Measurements from ENCODE around the gene POTEM.
"Not testable (repeated sequence)": the region's sequence is repeated elsewhere in the genome, so short reads cannot be mapped to it uniquely, and the experiment has no call there.

Gene POTEM

GRCh38 chr14:19038060-19038664 is 70.9 kb downstream of the POTEM start:
- DNase-seq (ENCODE audit: low read depth in 2 of 2) = not testable (repeated sequence)

- not testable (repeated sequence) for DNase-seq (ENCODE audit: low read depth in 2 of 2)
Measured at GRCh38 chr14:19038785-19039184, 71.6 kb downstream of the POTEM start.

GRCh38 chr14:19043384-19043783 is 76.2 kb downstream of the POTEM start:
- DNase-seq (ENCODE audit: low read depth in 2 of 2) = not testable (repeated sequence)
